ENCODE data around the gene CTBP1. TPM values are rescaled to one million over a fixed set of nuclear protein-coding genes. Genes with fewer than 3 reads are reported as not detected.
A peak's percentile ranks its signal among the peaks of the same experiment; 100 is the strongest.

The CTBP1 gene
- polyA plus RNA-seq, 3 donors = 172 to 181 (median 176) TPM

DNA sequence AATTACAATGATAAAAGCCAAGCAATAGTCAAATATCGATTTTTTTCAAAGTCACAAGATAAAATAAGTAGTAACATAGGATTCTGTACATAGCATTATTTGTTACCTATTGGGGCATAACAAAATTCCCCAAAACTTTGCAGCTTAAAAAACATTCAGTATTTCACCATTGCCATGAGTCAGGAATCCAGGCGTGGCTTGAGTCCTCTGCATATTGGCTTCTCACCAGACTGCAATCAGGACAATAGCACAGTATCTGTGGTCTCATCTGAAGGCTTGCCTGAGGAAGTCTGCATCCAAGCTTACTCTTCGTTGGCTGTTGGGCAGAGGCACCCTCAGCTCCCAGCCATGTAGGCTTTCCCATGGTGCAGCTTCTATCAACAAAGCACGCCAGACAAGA is 6.2 kb upstream of the CTBP1 start:
- no peak for DNase-seq

DNA sequence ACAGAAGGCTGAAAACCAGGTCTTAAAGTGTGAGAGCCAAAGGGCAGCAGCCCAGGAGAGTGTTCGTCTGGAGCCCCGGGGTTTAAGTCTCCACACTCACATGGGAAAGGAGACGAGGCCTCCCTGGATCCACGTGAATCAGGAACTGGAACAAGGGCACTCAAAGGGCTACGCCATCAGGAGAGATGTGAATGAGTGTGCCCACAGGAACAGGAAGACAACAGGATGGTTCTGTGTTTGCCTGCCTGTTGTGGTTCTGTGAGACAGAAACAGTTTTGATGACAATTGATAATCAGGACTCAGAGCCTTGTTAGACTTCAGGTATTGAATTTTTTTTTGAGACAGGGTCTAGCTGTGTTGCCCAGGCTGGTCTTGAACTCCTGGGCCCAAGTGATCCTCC is 4.9 kb upstream of the CTBP1 start:
- DNase-seq = no peak

DNA sequence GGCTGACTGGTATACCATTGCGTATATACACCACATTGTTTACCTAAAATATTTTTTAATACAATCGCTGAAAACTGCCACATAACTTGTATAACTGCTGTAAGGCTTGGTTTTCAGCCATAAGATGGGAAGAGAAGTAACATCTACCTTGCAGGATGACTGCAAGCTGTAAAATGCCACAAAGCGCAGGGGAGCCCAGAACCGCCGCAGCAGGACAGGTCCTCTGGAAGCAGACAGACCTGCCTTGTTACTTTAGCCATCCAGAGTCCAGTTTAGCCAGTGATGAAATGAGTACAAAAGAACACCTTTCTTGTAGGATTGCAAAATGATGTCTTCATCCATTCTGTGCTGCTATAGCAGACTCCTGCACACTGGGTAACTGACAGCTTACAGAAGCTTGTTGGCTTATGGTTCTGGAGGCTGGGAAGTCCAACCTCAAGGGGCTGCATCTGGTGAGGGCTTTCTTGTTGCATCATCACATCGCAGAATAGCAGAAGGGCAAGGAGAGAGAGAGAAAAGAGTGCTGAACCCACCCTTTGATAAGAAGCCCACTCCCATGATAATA is 4.1 kb upstream of the CTBP1 start:
- DNase-seq = no peak

DNA sequence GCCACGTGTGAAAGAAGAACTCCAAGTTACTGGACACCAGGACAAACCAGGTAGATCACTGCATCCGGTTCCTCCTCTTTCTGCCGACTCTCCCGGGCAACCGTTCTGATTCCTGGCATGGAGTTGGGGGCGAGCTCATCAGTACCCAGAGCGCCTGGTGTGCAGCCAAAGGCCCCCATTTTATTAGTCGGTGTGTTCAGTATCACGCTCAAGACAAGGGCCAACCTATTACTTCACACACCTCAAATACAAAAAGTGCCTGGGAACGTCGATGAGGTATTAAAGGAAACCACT is 2.8 kb upstream of the CTBP1 start:
- DNase-seq = no peak

DNA sequence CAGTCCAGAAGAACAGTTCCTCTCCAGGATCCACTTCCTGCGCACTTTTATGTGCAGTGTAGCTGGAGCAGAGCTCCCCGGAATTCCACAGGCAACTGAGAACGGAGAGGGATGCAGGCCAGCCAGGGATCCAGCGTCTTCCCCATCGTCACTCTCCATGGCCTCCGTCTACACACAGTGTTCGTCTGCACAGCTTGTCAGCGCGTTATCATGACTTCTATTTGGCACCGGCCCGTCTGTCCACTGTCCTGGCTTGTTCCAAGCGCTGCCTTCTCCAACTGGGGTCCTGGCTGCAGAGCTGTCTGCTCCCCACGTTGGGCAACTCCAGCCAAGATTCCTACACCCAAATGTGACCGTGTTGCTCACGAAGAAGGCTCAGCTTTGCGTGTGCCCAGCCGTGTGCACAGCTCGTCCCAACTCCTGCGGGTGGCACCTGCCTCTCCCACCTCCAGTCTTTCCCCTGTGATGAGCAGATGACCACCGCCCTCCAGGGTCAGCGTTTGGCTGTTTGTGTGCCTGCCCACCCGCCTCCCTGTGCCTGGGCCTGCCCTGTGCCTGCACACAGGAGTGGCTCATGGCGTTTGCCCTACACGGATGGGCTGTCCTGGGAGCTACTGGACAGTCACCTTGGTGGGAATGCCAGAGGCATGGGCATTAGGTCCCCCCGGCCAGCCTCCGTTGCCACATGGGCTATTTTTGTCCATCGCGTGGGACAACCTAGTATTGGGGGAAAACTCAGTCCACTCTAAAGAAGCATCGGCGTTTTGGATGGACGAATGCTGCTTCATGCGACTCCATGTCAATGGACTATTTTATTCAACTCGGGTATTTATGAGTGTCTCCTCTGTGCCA is 2.2 kb upstream of the CTBP1 start:
- no peak for DNase-seq

DNA sequence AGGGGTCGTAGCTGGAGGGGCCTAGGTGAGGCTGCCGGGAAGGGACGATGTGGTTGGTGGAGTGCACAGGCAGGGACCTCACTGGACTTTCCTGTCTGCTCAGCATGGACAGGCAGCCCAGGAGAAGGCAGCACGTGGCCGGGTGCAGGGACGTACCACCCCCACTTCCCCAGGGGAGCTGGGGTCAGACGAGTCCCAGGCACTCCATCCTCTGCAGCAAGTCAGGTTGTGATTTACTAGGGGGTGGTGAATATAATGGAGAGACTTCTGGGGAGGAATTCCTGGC is 1.5 kb upstream of the CTBP1 start:
- DNase-seq = no peak

DNA sequence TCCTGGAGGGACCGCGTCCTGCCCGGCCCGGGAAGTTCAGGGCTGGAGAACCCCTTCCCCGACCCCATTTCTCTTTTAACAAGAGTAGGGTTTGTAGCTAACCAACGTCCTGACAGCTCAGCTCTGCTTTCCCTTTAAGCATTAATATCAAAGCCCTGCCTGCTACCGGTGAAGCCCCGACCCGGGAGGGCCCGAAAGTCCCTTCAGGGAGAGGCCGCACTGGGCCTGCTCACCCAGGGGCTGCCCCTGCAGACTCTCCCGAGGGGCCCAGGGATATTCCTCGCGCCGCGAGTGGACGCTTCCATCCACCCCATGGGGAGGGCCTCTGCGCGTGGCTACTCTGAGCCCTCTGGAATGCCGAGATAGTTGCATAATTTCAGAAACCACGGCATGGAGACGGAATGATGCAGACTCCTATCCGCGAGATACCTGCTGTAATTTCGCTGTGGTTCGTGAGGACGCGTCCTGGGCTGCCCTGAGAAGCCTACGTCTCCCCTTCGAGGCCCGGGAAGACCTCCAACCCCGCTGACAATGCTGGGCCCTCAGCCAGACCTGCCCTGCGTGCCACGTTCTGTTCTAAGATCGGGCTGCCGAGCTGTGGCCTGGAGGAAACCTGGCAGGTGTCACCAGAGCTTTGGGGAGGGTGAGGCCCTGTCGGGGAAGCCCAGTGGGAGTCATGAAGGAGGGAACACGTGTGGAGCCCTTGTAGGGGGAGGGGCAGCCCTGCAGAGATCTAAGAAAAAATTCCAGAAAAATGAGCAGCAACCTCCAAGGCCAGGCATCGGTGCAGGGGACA is 999 bp upstream of the CTBP1 start:
- no peak for DNase-seq

DNA sequence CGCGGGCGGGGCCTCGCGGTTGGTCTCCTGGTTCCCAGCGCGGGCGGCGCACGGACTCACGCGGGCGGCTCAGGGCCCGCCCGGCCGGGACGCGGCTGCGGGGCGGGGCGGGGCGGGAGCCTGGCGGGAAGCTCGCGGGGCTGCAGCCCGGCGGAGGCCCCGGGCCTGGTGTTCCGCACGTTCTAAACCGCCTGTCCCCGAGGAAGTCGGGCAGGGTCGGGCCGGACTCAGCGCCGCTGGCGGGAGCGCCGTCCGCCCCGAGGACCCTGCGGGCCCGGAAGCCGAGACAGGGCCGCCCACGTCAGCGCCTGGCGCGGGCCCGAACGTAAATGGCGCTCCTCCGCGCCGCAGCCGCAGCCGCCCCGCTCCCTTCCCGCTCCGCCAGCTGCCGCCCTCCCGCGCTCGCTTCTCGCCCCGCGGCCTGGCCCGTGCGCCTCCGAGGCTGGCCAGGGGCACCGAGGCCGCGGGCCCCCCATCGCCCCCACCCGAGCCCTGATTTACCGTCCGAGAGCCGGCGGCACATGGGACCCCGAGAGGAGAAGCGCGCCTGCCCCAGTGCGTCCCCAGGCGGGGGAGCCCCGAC is 309 bp upstream of the CTBP1 start:
- DNase-seq = peak; percentile 91

DNA sequence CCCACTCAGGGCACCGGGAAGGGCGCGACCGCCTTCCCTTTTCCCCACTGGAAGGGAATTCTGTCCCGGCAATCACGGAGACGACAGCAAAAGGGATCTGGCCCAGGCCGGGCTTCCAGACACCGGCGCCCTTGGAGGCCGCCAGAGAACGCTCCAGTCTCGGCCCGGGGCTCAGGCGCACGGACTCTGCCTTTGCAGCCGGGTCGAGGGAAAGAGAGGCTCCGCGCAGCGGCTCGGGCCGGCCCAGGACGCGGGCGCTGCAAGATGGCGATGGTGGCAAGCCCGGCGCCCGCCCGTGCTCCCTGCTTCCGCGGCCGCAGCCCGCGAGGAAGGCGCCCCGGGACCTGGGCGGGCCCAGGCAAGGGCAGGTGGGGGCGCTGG is 1.1 kb downstream of the CTBP1 start:
- DNase-seq = no peak

DNA sequence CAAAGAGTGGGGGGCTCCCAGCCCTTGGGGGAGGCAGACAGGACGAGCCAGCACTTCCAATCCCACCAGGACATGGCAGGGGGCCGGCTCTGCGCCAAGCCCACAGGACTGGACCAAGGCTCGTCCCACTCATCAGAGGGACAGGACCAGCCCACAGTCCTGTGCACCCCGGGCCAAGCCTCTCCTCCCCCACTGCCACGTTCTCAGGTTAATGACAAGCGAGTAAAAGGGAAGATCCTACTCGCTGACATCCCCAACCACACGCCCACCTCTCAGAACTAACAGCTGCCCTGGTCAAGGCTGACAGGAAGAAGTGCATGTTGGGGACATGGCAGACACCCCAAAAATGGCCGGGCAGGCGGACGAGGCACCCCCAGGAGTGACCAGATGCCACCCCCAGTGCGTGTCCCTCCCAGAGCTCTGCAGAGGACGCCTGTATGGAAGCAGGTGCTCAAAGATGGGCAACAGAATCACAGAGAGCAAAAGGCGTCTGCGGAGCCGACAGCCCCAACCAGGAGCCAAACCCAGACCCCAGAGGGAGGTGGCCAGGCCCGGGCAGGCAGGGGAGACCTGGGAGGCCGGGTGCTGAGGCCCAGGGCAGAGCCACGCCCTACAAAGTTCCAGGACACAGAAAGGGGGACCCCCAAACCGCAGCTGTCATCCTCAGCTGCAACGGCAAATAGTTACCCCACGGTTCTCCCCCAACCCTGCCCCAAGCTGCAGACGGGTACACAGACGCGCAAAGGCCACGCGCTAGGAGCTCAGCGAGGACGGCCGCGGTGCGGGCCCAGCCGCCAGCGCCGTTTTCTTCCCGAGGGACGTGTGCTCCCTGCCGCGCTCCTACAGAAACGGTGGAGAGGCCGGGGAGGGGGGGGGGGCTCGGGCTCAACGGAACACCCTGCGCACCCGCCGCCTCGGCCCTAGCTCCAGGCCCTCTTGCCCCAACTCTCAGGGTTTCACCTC is 1.7 kb downstream of the CTBP1 start:
- no peak for DNase-seq

DNA sequence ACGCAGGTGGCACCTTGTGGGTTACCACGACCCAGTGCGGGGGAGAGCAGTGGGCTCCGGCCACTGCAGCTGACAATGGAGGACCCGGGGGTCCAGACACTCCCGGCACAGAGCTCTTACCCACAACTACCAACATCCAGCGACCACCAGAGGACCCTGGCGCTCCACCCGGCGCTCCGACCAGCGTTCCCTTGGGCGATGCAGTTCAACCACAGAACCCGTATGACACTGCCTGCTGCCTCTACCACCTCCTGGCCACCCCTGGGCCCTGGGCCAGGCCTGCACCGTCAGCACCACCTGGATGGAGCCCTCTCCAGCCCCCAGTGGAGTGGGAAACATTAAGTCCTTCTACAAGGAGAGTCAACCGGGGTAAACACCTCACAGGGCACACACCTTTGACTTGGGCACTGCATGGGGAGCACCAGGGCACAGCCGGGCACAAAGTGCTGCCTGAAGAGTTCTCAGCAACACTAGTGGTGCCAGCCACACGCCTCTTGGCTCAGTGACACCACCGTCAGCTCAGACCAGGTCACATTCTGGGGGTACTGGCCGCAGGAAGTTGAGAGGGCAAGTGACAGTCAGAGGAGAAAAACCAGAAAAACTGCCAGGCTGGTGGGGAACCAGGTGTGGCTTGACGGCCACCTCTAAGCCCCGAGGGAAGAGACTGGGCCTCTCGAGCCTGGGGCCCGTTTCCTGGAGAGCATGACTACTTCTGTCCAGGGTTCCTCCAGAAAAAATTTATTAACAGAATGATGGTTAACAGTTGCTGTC is 2.6 kb downstream of the CTBP1 start:
- DNase-seq = no peak

DNA sequence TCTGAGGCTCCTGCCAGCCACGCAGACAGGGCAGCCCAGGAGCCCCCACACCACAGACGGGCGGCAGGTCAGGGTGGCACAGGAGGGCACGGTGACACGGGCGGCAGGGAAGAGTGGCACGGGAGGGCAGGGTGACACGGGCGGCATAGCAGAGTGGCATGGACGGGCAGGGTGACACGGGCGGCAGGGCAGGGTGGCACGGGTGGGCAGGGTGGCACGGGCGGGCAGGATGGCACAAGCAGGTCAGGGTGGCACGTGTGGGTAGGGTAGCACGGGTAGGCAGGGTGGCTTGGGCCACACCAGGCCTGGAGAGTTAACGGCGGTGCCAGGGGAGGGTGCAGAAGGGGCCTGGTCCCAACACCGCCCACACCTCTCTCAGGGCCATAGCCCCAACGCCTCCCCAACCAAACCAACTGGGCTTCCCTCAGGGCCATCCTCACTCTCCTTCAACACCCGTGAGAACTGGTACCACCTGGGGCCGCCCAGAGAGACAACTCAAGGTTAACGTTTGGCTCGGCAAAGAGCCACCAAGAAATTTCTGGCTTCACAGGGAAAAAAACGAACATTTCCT is 3.4 kb downstream of the CTBP1 start:
- no peak for DNase-seq

DNA sequence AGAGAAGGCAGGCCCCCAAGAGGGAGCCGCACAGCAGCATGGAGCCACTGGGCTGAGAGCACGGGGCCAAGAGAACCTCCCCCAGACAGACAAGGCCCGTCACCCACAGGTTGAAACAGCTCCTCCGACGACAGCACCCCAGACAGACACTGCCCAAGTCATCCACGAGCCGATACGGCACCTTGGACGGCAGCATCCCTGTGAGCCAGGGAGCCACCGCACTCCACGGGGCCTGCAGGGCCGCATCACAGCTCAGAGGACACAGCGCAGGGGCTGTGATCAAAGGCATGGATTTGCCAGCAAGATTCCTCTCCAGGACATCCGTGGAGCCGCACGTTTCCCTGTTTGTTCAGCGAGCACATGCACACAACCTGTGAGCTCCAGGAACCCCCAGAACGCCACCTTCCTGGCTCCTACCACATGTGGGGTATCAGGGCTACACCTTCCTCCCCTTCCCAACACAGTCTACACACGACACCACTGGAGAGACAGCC is 3.9 kb downstream of the CTBP1 start:
- no peak for DNase-seq

DNA sequence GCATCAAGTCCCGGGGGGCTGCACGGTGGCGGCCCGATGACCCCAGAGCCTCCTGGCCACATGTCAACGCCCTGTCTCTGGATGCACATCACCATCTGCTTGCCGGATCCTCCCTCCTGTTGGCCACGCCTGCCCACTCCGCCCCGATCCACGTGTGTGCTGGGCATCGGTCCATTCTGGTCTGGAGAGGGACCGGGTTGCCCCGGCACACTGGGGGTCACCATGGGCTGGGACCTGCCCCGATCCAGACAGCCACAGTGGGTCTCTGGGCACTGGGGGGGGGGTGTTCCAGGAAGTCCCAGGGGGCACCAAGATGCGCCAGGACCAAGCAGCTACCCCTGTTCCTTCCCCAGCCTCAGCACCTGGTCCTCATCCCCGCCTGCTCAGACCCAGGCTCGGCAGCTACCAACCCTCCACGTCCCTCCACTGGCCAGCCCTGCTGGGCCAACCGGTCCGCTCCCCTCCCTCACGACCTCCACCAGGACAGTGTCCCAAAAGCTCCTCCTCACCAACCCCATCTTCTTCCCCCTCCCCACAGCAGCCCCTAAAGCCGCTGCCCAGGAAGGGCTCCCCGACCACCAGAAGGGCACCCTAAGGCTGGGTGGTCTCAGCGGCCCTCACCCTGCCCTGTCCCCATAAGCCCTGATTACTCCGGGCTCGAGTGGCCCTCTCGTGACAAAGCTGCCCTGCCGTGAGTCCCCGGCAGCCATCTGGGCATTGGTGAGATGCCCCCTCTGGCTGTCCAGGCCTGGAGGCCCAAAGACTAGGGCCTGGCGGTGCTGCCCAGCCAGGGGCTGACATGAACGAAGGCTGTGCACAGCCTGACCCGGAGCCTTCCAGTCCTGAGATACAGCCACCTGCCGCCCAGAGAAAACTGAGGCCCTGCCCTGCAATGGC is 4.6 kb downstream of the CTBP1 start:
- no peak for DNase-seq

DNA sequence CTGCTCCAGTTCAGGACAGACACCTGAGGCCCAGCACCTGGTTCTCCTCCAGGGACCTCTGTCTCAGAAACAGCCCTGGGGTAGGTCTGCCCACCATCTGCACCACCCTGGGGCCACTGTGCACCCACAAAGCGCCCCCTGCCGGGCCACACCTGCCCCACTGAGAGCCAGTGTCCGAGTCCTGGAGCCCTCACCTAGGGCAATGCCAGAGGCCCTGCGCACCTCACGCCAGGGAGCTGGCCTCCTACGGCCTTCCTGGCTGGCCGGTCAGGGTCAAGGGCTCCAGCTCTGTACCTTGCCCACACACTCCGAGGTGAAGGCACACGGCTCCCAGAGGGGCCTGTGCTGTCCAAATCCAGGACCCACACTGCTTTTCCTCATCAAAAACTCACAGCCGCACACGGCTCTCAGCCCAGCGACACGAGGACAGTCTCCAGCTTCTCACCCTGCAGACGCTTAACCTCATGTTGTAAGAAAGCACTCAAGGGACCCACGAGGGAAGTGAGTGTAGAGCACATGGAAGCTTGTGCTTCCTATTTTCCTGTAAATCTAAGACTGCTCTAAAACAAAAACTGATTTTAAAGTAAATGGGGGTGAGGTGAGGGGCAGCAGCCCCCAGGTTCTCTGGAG is 5.4 kb downstream of the CTBP1 start:
- DNase-seq = no peak

DNA sequence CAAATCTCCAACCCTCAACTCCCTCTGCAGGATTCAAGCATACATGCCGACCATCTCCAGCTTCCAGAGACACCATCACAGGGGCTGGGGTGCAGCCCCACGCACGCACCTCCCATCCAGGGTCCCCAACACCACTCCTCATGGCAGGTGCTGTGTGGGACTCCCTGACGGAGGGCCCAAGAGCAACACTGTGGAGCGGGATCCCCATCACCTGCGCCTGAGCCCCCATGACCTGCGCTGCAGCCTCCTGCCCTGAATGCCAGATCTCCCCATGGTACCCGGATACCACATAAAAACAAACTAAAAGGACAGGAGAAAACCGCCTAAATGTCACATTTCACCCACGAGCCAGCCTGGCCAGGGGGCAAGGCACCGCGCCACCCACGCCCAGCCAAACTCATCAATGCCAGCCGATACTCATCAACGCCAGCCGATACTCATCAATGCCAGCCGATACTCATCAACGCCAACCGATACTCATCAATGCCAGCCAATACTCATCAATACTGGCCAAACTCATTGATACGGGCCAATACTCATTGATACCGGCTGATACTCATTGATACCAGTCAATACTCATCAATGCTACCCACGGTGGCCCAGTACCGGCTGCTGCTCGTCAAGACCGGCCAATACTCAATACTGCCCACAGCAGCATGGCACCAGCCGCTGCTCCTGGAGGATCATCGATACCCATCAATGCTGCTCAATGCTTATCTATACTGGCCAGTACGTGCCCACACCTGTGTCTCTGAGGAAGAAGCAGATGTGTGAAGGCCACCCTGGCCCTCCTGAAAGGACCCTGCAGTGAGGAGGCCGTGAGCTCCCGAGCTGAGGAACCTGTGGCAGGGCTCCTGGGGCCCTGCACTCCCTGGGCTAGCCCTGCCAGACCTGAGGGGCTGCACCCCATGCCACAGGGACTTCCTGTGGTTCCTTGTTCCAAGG is 6.2 kb downstream of the CTBP1 start:
- no peak for DNase-seq

DNA sequence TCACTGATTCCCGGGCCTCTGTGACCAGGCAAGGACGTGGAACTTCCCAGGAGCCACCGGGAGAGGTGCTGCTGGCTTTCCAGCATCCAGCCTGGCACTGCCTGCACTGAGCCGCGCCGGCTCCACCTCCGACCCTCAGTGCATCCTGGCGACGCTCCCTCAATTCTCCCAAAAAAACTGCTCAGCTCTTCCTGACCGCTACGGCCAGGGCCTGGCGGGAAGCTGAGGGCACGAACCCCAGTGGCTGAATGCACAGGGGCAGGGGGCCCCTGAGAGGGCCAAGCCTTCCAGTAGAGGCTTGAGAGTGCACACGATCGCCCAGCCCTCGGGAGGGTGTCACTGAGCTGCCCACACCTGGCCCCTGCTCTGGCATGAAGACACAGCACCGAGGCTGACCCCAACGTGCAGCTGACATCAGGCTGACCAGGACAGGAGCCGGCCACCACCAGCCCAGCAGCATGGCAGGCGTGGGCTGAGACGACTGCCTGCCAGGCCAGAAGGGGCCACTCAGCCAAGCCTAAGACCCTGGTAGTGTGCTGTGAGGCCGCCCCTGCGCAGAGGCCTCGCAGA is 6.9 kb downstream of the CTBP1 start:
- DNase-seq = no peak

All from renal pelvis (tissue), 4 donors.